Measurements from ENCODE around the gene PLCL1. TPM values are rescaled to one million over a fixed set of nuclear protein-coding genes. Genes with fewer than 3 reads are reported as not detected.

Gene PLCL1
- total RNA-seq, 1 experiment from 2014 or later = 0.02 TPM

DNA sequence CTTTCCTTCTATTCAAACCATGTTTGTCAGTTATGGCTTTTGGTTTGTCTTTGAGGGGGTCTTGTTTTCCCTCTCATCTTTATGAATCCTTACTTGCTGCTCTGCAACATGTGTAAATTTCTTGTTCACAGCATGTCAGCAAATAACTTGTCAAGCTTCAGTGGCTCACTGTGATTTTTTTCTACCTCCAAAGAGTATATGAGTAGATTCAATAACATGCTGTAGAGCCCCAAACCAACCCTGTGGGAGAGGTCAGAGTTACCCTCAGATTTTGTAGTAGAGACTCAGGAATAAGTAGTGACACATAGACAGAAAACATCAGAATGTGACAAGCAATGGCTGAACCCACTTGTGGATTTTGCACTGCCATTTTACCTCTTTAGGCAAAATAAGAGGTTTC lies 121.6 kb downstream of the PLCL1 start:
- no peak for DNase-seq (ENCODE audit: low read depth)

- DNase-seq (ENCODE audit: low read depth) = no peak
Observed at GRCh38 chr2:197926673-197927072, 122.3 kb downstream of the PLCL1 start.

DNA sequence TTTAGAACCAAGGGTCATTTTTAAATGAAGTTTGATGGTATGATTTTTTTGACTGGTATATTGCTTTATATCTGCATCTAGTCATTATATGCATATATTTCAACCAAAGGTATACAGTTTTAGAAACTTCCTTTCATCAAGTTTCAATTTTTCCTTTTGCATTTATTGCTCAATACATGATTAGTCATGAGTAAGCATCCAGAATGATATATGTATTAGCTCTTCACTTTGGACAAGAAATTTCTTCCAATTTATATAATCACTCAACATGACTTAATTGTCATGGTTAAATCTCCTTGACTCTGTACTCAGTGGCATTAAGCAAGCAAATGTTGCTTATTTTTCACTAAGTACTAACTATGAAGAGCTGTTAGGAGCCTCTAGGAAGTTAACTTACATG lies 123.6 kb downstream of the PLCL1 start:
- DNase-seq (ENCODE audit: low read depth) = no peak

DNA sequence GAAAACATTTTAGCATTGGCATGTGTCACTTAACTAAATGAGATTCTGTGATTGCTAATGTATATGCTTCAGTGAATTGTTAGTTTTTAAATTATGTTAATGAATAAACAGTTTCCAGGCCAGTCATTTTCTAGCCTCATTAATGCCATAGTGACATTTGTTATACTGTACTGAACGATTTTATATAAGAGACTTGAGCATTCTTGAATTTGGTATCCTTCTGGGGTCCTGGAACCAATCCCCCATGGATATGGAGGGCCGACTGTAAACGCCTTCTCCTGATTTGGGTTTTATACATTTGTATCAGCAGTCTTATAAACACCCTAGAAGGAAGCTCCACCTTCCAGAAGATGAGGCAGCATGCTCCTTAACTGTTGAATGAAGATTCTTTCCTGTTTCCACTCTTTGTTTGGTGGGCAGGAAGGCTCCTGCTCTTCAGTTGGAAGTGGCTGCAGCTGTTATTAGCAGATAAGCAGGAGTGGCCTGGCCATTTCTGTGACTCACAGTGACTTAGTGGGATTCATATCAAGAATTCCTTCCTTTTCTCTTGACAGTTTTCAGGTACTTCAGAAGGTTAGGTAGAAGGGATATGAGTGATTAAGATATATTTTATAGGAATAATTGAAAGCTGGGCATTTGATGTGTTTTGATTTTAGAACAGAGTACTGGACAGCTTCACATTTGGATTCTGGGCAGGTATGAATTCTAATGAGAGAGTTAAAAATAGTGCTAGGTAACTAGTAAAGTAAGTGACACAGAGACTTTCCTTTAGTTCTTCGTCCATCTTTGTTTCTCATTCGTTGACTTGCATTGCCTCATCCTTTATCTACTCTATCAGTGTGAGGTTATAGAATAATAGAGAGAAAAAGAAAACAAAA lies 124.9 kb downstream of the PLCL1 start:
- DNase-seq (ENCODE audit: low read depth) = no peak

DNA sequence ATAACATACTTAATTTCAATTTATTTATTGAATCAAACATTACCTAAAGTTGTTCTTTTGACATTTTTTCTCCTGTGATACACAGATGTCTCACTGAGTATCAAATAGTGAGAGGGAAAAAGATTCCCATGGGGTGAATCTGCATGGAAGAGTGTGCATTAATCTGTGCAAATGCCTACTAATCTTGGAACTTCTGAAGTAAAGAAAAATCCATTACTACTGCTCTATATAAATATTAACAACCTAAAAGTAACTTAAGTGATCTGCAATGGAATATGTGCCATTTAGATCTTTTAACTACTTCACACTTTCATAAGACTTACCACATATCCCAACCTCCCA lies 125.5 kb downstream of the PLCL1 start:
- DNase-seq (ENCODE audit: low read depth) = no peak

DNA sequence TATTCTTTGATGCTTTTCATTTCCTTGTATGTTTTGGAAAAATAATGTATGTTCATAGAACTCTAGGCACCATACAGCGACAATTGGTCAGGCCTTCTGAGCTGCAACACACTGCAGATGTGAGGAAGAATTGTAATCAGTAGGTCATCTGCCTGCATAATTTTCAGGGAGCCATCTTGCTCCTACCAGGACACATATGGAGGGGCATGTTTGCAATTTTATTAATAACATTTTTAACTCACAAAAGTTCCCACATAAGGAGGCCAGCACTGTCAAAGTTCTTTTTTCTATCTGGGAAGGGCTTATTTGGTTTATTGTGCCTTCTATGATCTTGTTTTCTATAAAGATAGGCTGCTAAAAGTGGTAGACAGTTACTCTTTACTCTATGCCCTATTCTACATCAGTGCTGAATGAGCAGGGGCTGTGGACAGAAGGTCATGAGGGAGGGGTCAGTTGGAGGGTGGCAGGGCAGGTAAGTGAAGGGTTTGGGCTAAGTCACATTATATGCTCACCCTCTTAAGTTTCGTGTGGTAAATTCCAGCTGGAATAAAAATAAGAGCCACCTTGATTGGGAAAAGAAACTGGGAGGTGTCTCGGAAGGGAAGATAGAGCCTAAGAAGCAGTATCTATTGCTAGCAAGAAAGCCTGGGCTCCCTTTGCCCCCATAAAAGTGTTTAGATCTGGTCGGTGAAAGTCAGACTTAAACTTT lies 126.3 kb downstream of the PLCL1 start:
- DNase-seq (ENCODE audit: low read depth) = no peak

DNA sequence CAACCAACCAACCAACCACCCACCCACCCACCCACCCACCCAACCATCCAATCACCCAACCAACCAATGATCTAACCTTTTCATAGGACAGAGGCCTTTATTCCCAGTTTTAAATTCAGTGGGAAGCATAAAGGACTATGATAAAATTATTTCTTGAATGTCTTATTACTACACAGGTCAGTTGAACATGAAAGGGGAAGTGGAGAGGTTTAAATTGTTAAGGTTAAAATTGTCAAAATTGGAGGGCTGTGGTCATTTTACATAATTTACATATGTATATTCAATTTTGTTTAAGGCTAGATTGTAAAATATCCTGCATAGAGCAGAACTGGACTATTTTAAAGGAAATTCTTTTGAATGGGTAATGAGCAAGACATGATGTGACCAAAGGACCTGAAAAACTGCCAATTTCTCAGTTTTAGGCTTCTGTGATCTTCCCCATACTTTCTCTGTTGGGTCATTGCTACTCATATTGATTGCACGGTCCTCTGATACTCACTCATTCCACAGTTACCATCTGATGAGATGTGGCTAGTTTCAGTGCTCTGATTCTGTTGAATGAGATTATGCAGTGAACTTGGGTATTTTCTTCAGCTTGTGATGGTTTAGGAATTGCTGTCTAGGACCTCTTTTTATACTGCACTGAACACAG lies 127.4 kb downstream of the PLCL1 start:
- no peak for DNase-seq (ENCODE audit: low read depth)

GRCh38 chr2:197932374-197932773 lies 128.0 kb downstream of the PLCL1 start:
- no peak for DNase-seq (ENCODE audit: low read depth)

DNA sequence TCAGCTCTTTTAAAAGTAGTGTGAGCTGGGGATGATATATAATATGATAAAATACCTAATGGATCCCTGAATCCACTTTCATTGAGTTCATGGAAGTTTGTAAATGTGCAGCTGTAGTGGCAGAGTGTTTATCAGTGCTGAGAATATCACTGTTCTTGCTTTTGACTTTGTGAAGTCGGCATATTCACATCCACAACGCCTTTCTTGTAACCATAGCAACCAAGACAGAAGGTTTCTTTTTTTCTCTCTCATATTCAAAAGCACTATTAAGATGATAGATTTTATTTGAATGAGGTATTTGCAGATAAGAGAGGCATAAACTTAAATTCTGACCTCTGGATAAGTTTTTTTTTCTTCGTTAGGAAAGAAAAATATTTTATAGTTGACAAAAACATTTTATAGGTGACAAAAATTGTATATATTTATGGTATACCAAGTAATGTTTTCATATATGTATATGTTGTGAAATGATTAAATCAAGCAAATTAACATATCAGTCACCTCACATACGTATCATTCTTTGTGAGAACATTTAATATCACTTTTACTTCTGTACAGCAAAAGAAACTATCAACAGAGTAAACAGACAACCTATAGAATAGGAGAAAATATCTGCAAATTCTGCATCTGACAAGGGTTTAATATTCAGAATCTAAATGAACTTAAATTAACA lies 130.0 kb downstream of the PLCL1 start:
- DNase-seq (ENCODE audit: low read depth) = no peak

DNA sequence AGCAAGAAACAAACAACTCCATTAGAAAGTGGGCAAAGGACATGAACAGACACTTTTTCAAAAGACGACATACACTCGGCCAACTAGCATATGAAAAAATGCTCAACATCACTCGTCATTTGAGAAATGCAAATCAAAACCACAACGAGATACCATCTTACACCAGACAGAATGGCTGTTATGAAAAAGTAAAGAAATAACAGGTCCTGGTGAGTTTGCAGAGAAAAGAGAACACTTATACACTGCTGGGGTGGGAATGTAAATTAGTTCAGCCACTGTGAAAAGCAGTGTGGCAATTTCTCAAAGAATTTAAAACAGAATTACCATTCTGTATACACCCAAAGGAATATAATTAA lies 130.5 kb downstream of the PLCL1 start:
- DNase-seq (ENCODE audit: low read depth) = no peak

DNA sequence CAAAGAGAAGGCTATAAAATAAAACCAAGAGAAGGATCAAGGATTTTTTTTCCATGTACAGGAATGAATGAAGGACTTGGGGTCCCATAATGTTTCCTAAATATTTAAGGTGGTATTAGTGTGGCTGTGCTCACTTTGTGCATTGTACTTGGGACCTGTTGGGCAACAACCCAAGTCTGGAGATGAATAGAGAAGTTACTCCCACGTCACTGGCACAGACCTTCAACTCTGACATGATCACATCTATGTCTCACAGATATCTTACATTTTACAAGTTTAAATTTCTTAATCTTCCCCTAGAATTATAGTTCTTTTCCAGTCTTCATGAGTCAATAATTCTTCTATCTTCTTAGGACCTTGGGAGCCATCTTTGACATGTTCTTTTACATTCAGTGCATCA lies 133.4 kb downstream of the PLCL1 start:
- no peak for DNase-seq (ENCODE audit: low read depth)

GRCh38 chr2:197938555-197938954 lies 134.2 kb downstream of the PLCL1 start:
- DNase-seq (ENCODE audit: low read depth) = no peak

DNA sequence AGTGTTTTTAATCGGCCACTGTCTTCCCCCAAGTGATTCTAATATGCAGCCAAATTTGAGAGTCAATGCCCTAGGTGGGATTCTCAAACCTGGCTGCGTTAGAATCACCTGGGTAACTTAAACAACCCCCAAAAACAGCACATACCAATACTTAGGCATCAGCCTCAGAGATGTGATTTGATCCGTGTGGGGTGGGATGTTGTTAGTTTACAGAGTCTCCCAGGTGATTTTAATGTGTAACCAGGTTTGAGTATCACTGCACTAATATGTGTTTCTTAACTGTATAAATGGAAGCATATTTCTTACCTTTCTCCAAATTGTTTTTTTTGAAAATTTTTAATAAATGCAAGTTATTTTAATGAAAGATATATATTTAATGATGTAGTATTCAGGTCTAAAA lies 135.4 kb downstream of the PLCL1 start:
- DNase-seq (ENCODE audit: low read depth) = no peak

DNA sequence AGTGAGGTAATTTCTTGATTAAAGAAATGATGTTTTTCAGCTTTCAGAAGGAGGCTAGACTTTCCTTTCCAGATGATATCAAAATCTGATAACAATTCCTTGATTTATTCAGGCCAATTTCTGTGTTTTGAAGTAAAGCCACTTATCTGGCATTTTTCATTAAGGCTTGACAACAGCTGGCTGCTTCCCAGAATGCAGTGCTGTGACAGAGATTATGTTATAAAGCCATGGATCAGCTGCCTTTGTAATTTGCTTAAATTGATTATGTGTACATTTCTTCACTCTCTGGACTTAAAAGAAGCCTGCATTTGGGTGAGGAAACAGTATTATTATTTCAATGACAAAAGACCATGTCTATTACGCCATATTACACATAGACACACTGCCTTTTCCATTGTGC lies 136.0 kb downstream of the PLCL1 start:
- no peak for DNase-seq (ENCODE audit: low read depth)

- DNase-seq (ENCODE audit: low read depth) = no peak
Observed at GRCh38 chr2:197941715-197942114, 137.3 kb downstream of the PLCL1 start.

GRCh38 chr2:197943731-197944130 lies 139.3 kb downstream of the PLCL1 start:
- DNase-seq (ENCODE audit: low read depth) = no peak

DNA sequence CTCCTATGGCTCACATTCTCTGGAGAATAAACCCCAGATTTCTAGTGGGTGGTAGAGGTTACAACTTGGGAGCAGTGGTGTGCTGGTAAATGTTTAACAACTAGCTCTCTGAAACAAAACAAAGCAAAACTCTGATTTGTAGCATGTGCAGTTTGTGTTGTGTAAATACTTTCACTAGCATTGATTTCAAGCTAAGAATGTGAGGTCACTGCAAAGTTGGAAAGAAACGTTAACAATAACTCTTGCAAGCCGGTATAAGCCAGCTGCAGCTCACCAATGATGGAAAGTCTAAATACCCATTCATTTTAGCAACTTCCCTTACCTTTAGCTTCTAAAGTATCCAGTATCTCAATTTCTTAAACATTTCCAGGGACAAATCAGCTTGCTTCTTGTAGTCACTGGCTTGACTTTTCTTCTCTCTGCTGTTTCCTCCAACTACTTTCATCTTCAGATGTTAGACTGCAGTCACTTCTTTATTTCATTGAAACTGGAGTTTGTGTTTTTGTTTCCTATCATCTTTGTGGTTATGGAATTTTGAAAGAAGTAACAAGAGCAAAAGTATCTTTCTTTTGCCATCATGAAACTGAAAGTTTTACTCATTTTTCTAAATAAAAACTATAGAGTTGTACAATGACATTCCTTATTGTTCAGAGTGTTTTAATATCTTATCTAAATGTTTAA lies 140.2 kb downstream of the PLCL1 start:
- DNase-seq (ENCODE audit: low read depth) = no peak

- no peak for DNase-seq (ENCODE audit: low read depth)
Observed at GRCh38 chr2:197946562-197946961, 142.2 kb downstream of the PLCL1 start.

DNA sequence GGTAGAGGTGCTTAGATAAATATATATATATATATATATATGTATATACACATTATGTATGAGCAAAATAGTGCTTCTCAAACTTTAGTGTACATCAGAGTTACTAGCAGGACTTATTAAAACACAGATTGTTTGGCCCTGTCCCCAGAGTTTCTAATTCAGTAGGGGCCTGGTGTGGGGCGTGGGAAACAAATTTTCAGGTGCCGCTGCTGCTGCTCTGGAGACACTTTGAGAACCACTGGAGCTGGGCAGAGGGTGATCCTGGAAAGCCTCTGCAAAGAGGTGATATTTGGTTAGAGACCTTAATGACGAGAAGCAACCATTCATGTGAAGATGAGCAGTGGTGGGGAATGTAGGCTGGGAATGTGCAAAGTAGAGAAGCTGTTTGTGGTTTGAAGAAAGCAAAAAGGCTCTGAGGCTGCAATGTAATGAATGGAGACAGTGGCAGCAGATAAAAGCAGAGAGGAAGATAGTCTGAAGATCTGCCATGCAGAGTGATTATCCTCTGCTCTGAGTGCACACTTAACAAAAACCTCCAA lies 142.9 kb downstream of the PLCL1 start:
- DNase-seq (ENCODE audit: low read depth) = no peak

GRCh38 chr2:197949224-197949623 lies 144.8 kb downstream of the PLCL1 start:
- DNase-seq (ENCODE audit: low read depth) = no peak

GRCh38 chr2:197950006-197950405 lies 145.6 kb downstream of the PLCL1 start:
- no peak for DNase-seq (ENCODE audit: low read depth)

DNA sequence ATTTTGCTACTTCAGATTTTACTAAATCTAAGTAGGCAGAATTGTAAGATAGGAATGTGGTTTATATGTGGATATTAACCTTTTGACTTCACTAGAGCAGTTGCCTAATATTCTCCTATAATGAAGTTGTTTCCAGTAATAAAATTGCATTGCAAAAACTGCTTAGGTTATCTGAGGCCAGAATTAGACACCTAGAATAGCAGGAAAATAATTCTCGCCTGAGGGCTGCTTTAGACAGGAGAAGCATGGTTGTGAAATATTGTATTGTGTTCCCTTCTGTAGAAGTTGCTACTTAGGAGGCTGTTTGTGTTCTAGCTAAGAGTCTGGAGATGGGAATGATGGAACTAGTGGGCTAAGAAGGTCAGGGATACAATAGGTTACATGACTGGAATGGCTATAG lies 146.3 kb downstream of the PLCL1 start:
- DNase-seq (ENCODE audit: low read depth) = no peak
